Vagina (tissue), 2 donors: ENCODE data around the gene PCDH19.

ENCODE experiments used
- CTCF ChIP-seq, 3 experiments: fragments of 450-650 bp in 2 of 3; fragments of 200-600 bp in 1 of 3; sonication (generic) in 1 of 3; IDR thresholded peaks; one replicate each; pipeline ENCODE4 v1.5.1; 2017 to 2019; ENCODE audit warnings: antibody characterized with exemption in 3 of 3, mild to moderate bottlenecking in 2 of 3, moderate library complexity in 2 of 3
- POLR2A ChIP-seq, 2 donors: fragments of 450-650 bp; IDR thresholded peaks; one replicate each; pipeline ENCODE4 v1.6.1; 2017; ENCODE audit warnings: antibody characterized with exemption in 2 of 2, mild to moderate bottlenecking in 2 of 2, moderate library complexity in 2 of 2
- POLR2AphosphoS5 ChIP-seq, 2 donors: sonication (generic); formaldehyde crosslinking; IDR thresholded peaks; one replicate each; pipeline ENCODE4 v1.9.0; 2017; ENCODE audit warnings: antibody characterized with exemption in 2 of 2, mild to moderate bottlenecking in 2 of 2, low read depth in 1 of 2; ENCODE audit not compliant: insufficient read depth in 1 of 2

- TF ChIP-seq POLR2AphosphoS5 (IDR thresholded peaks at IDR 0.05; ENCODE audit: insufficient read depth in 1 of 2, low read depth in 1 of 2) (no peak), CTCF (IDR thresholded peaks at IDR 0.05) (no peak), POLR2A (IDR thresholded peaks at IDR 0.05) (no peak)
Measured at GRCh38 chrX:100353326-100353725, 56.7 kb downstream of the PCDH19 start.
